GM19193 (cell line): Measurements from ENCODE around the gene MCC.

Source experiments
- POLR2A ChIP-seq: IDR thresholded peaks from 4 replicates; pipeline ENCODE4 v1.6.1; 2011; ENCODE audit not compliant: insufficient read depth, insufficient read length; ENCODE audit errors: extremely low read depth

MCC gene

GRCh38 chr5:113186061-113186460 is 302.2 kb downstream of the MCC start:
- no peak for TF ChIP-seq POLR2A

DNA sequence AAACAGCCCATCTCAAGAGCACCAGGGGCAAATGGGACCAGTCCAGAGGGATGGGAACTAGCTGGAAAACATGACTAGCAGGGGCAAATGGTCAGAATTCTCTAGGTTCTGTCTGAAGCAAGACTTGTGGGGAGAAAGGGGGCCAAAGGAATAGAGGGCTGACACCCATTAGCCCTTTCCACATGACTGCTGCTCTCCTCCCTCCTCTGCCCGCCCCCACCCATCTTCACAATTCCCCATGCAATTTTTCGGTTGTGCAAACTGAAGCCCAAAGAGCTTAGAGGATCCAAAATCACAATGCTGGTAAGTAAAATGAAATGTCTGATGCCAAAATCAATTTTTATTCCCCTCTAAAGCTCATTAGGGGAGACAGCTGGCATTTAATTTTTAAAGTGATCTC is 304.6 kb downstream of the MCC start:
- no peak for TF ChIP-seq POLR2A

GRCh38 chr5:113182658-113183344 is 305.5 kb downstream of the MCC start:
- no peak for TF ChIP-seq POLR2A

DNA sequence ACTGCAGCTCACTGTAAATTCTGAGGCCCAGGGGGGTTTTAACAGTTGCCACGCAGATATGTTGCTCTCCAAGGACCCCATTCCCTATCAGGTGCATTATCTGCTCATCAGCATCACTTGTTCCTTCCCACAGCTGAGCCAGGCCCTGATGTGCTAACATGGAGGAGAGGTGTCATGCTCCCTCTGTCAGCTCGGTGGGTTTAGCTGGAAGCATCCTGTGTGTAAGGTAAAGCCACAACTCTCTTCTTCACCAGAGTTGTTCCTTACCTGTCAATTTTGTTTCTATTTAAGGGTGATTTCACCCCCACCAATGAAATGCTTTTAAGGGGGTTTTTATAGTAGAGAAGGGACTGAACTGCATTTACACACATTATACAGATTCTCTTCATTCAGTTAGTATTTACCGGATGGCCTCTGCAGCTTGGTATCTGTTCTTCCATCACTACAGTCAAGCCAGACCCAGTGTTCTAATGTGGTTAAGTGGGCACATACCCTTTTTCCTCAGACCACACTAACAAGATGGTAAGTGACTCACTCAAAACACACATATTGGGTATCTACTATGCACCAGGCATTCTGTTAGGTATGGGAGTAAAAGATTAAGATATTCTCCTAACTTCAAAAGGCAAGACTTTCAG is 306.3 kb downstream of the MCC start:
- TF ChIP-seq POLR2A: no peak

- no peak for TF ChIP-seq POLR2A
These were observed 306.8 kb downstream of the MCC start for GRCh38 chr5:113181409-113181808.

DNA sequence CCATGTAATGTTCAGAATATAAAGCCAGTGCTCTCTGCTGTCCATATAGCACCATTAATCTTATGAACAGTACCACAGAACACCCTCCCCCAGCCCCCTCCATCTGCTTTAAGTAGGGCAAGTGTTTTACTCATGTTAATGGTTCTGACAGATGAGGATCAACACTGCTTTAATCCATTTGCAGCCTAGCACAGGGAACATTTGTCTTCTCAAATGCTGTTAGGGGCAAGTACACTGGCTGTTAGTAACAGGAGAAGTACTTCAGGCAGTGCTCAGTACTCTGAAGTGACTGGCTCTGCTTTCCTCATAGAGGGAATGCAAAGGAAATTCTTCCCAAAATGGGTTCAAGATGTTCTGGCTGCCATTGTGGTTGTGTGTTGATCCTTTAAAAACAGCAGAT is 309.1 kb downstream of the MCC start:
- no peak for TF ChIP-seq POLR2A

- no peak for TF ChIP-seq POLR2A
These were observed 310.0 kb downstream of the MCC start for GRCh38 chr5:113178073-113178779.

GRCh38 chr5:113177225-113177624 is 311.0 kb downstream of the MCC start:
- no peak for TF ChIP-seq POLR2A

- no peak for TF ChIP-seq POLR2A
These were observed 311.5 kb downstream of the MCC start for GRCh38 chr5:113176734-113177133.

DNA sequence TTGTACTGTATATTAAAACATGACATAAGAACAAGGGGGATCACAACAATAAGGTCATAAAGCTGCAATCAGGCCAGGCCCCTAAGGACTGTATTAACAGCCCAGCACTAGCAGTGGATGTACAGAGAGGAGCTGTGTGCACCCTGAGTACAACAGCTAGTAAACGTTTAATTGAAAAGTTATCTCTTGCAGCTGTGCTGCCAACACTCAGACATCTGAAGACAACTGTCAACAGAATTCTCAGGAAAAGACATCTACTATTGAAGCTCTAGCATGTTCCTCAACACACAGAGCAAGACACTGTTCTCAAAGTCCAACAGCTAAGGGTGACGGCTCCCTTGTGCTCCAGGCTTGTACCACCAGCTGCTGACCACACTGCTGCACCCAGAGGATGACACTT is 312.1 kb downstream of the MCC start:
- TF ChIP-seq POLR2A: no peak

DNA sequence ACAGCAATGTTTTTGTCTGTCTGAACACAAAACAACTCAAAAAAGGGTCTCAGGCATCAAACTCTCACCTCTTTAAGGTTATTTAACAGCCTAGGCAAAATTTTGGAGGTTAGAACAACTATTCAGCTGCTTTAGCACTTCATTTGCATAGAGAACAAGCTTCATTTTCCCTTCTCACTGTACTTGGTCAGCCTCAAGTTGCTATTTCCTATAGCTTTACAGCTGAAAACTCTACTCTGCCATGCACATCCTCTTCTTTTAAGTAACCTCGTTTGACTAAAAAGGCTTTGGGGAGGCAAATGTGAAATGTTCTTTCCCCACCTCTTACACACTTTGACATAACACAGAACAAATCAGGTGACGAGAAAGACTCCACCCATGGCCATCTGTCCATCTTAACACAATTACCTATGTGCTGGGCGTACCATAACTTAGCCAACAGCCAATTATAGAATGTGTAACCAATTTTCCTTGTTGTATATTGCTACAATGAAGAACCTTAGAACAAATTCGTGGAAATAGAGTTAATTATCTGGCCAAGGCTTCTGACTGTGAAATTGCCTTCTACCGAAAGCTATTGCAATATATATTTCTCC is 315.9 kb downstream of the MCC start:
- no peak for TF ChIP-seq POLR2A

GRCh38 chr5:113171520-113171919 is 316.7 kb downstream of the MCC start:
- TF ChIP-seq POLR2A: no peak

- no peak for TF ChIP-seq POLR2A
These were observed 317.5 kb downstream of the MCC start for GRCh38 chr5:113170707-113171106.

- no peak for TF ChIP-seq POLR2A
These were observed 318.5 kb downstream of the MCC start for GRCh38 chr5:113169720-113170119.

- TF ChIP-seq POLR2A: no peak
These were observed 320.3 kb downstream of the MCC start for GRCh38 chr5:113167985-113168384.
